Measurements from ENCODE around the gene PKDCC. TPM values are rescaled to one million over a fixed set of nuclear protein-coding genes. Genes with fewer than 3 reads are reported as not detected.

PKDCC gene
- total and polyA plus RNA-seq, 10 donors, result 19.8 to 81.9 (median 44.4) TPM

DNA sequence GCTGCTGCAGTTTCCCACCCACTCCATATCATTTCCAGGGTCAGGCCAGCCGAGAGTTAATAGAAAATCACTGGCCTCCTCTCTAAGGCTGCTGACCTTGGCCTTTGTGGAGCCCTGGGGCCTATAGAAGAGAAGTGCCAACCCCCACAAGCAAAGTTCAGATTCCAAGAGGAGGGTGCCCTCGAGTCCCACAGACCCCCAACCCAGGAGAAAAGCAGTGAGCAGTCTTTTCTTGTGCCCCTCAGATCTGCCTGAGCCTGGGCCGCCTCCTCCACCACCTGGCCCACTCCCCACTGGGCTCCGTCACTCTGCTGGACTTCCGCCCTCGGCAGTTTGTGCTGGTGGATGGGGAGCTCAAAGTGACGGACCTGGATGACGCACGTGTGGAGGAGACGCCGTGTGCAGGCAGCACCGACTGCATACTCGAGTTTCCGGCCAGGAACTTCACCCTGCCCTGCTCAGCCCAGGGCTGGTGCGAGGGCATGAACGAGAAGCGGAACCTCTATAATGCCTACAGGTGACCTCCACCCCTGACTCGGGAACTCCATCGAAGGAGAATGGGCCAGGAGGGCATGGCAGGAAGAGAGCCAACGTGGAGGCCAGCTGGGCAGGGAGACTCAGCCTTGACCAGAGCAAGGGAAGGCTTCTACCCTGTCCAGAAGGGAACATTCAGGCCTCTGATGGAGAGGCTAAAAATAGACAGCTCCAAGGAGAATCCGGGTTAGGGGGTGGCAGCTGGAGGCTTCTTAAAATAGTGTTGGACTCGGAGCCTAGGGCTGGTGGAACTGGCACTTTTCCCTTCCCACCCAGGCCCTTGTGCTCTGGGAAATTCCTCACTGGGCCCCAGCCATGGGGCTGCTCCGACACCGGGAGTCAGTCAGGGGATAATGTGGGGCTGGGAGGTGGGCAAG is 6.2 kb downstream of the PKDCC start:
- peak overlapping the region in 7 of 8 donors; percentile 23 to 82 (median 76) for H3K27ac ChIP-seq
- intact Hi-C loops (cut with DNase I; ENCODE audit: low total_unique reads), result no loop called here
- peak; percentile 71 for DNase-seq
- WGBS, 5 donors, result 73 to 80% (median 75%) methylated on average over 23 to 24 of the region's 24 CpGs
- peaks cover 0 to 24% (median 0%) of the 10 kb centered on the region in 7 donors for H3K27me3 ChIP-seq (replicated peaks in 1 of 7)
- peaks cover 0 to 34% (median 0%) of the 10 kb centered on the region in 6 donors for H3K36me3 ChIP-seq
- no peak overlapping the region for H3K4me3 ChIP-seq
- H3K9me3 ChIP-seq, result no peaks in the 10 kb centered on the region
- peaks cover 0 to 14% (median 6%) of the 10 kb centered on the region in 6 donors for H3K4me1 ChIP-seq
- TF ChIP-seq, protein P1, sequence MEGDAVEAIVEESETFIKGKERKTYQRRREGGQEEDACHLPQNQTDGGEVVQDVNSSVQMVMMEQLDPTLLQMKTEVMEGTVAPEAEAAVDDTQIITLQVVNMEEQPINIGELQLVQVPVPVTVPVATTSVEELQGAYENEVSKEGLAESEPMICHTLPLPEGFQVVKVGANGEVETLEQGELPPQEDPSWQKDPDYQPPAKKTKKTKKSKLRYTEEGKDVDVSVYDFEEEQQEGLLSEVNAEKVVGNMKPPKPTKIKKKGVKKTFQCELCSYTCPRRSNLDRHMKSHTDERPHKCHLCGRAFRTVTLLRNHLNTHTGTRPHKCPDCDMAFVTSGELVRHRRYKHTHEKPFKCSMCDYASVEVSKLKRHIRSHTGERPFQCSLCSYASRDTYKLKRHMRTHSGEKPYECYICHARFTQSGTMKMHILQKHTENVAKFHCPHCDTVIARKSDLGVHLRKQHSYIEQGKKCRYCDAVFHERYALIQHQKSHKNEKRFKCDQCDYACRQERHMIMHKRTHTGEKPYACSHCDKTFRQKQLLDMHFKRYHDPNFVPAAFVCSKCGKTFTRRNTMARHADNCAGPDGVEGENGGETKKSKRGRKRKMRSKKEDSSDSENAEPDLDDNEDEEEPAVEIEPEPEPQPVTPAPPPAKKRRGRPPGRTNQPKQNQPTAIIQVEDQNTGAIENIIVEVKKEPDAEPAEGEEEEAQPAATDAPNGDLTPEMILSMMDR (IDR thresholded peaks at IDR 0.05 in 8 of 11, conservative IDR thresholded peaks at IDR 0.05 in 3 of 11), result no peak
- TF ChIP-seq POLR2AphosphoS5 (IDR thresholded peaks at IDR 0.05), result peak in 2 of 3 donors; percentile 21 to 52

DNA sequence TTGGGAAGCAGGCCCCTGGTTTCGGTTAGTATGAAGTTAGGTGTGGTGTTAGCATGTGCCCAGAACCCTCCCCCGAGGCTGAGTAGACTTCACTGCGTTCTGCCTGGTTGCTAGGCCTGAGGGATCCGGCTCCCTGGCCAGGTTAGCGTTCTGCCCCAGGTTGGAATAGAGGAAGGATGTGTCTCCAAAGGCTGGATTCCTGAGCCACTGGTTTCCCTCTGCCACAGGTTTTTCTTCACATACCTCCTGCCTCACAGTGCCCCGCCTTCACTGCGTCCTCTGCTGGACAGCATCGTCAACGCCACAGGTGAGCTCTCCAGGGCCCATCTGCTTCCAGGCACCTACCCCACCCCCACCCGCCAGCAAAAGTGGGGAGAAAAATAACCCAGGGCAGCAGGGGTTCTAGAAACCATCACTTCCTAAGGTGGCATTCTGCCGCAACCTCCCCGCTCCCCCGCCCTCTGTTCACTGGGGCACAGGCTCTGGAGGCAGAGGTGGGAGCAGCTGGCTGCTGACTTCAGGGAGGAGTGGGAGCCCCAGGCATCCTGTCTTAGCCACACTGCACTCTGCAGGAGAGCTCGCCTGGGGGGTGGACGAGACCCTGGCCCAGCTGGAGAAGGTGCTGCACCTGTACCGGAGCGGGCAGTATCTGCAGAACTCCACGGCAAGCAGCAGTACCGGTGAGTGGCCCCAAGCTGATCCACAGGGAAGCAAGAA is 7.1 kb downstream of the PKDCC start:
- Histone ChIP-seq H3K27ac (peak overlapping the region in 5 of 8 donors; percentile 23 to 82 (median 77)), H3K27me3 (replicated peaks in 1 of 7) (peaks cover 0 to 16% (median 0%) of the 10 kb centered on the region in 7 donors), H3K4me3 (no peak overlapping the region), H3K36me3 (peaks cover 0 to 40% (median 0%) of the 10 kb centered on the region in 6 donors), H3K9me3 (no peaks in the 10 kb centered on the region), H3K4me1 (peaks cover 0 to 19% (median 6%) of the 10 kb centered on the region in 6 donors)
- intact Hi-C loops (cut with DNase I; ENCODE audit: low total_unique reads), result no loop called here
- TF ChIP-seq POLR2AphosphoS5 (IDR thresholded peaks at IDR 0.05) (no peak), POLR2A (IDR thresholded peaks at IDR 0.05) (no peak)
- TF ChIP-seq, protein P1 (IDR thresholded peaks at IDR 0.05 in 8 of 11, conservative IDR thresholded peaks at IDR 0.05 in 3 of 11), result no peak
- peak; percentile 67 for DNase-seq
- 87 to 92% (median 90%) methylated on average over 13 to 19 of the region's 19 CpGs for WGBS, 5 donors

DNA sequence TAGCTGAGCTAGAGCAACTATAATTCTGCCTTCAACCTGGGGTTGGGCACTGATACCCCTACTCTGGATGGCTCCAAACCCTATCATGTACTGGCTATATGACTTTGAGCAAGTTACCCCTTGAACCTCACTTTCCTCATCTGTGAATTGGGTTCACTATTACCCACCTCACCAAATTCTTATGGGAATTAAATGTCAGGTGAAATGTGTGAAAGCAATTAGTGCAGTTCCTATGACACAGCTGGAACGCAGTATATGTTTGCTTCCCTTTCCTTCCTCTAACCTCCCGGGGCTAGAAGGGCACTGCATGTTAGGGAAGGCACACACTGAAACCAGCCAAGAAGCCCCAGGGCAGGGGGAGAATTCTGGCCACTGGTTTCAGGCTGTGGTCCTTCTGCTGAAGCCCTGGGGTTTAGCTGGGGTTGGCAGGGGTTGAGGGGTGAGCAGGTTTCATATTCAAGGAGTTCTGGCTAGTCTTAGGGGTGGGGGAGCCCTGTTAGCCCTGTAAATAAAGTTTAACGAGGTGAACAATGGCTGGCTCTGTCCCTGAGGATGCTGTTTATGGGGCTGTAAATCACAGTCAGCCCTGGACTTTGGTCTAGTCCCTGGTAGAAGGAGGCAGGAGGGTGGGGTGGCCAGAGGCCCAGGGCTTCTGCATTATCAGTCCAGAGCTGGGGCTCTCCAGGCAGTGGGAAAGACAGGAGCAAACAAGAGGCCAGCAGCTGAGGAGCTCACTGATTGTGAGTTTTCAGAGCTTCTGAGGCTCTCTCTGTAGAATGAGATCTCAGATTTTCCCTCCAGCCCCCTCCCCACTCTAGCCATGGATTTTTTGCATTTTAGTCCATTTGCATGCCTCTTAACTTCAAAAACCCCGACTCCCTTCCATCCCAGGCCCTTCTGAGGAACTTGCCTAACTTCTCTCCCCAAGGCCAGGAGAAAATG is 8.0 kb downstream of the PKDCC start:
- peaks cover 0 to 29% (median 9%) of the 10 kb centered on the region in 6 donors for H3K4me1 ChIP-seq
- intact Hi-C loops (cut with DNase I; ENCODE audit: low total_unique reads), result no loop called here
- WGBS, 5 donors, result 38 to 68% (median 58%) methylated on average over 4 of the region's 4 CpGs
- DNase-seq, result peak; percentile 47
- no peak overlapping the region for H3K4me3 ChIP-seq
- TF ChIP-seq POLR2A (IDR thresholded peaks at IDR 0.05), result no peak
- TF ChIP-seq POLR2AphosphoS5 (IDR thresholded peaks at IDR 0.05), result no peak
- TF ChIP-seq, protein P1 (IDR thresholded peaks at IDR 0.05 in 8 of 11, conservative IDR thresholded peaks at IDR 0.05 in 3 of 11), result no peak
- H3K27me3 ChIP-seq (replicated peaks in 1 of 7), result peaks cover 0 to 8% (median 0%) of the 10 kb centered on the region in 7 donors
- peak overlapping the region in 3 of 8 donors; percentile 5 to 82 (median 80) for H3K27ac ChIP-seq
- H3K9me3 ChIP-seq, result no peaks in the 10 kb centered on the region
- H3K36me3 ChIP-seq, result peaks cover 0 to 40% (median 0%) of the 10 kb centered on the region in 6 donors
